ENCODE measurements around the gene ADORA1. TPM values are rescaled to one million over a fixed set of nuclear protein-coding genes. Genes with fewer than 3 reads are reported as not detected.

The ADORA1 gene
- total and polyA plus RNA-seq, 2 donors from 2014 or later = 4.9 to 21.2 TPM

- DNase-seq (peak in 1 of 5 donors; percentile 36), FAIRE-seq (no peak)
- no peaks in the 10 kb centered on the region for H3K9me3 ChIP-seq (ENCODE audit: control insufficient read depth in 2 of 3, insufficient read depth in 1 of 3, low read length in 3 of 3)
- H3K27me3 ChIP-seq (ENCODE audit: control insufficient read depth, insufficient read depth, low read length) = no peaks in the 10 kb centered on the region
- TF ChIP-seq CTCF (IDR thresholded peaks at IDR 0.05; ENCODE audit: borderline replicate concordance, extremely low read depth, insufficient read depth) = no peak
- no peak overlapping the region for H3K4me3 ChIP-seq (ENCODE audit: low read length in 3 of 3)
- H3K4me1 ChIP-seq (ENCODE audit: control insufficient read depth in 2 of 3, insufficient read depth in 2 of 3, low read depth in 1 of 3, low read length in 3 of 3) = peaks cover 0 to 2% (median 0%) of the 10 kb centered on the region in 3 donors
- intact Hi-C loops (cut with DNase I) = no loop called here
- H3K36me3 ChIP-seq (ENCODE audit: control insufficient read depth in 2 of 3, insufficient read depth in 3 of 3, low read length in 3 of 3) = no peaks in the 10 kb centered on the region
- no peak overlapping the region for H3K9ac ChIP-seq (ENCODE audit: low read length in 3 of 3)
- no peak overlapping the region for H3K27ac ChIP-seq (ENCODE audit: low read depth in 2 of 2, low read length in 2 of 2)
Observed at GRCh38 chr1:203145321-203146041, 18.0 kb downstream of the ADORA1 start.

- no peak overlapping the region for H3K27ac ChIP-seq (ENCODE audit: low read depth in 2 of 2, low read length in 2 of 2)
- DNase-seq (peak in 1 of 5 donors; percentile 36), FAIRE-seq (no peak)
- no peaks in the 10 kb centered on the region for H3K36me3 ChIP-seq (ENCODE audit: control insufficient read depth in 2 of 3, insufficient read depth in 3 of 3, low read length in 3 of 3)
- H3K4me1 ChIP-seq (ENCODE audit: control insufficient read depth in 2 of 3, insufficient read depth in 2 of 3, low read depth in 1 of 3, low read length in 3 of 3) = peaks cover 0 to 2% (median 0%) of the 10 kb centered on the region in 3 donors
- H3K9ac ChIP-seq (ENCODE audit: low read length in 3 of 3) = no peak overlapping the region
- H3K27me3 ChIP-seq (ENCODE audit: control insufficient read depth, insufficient read depth, low read length) = no peaks in the 10 kb centered on the region
- H3K4me3 ChIP-seq (ENCODE audit: low read length in 3 of 3) = no peak overlapping the region
- H3K9me3 ChIP-seq (ENCODE audit: control insufficient read depth in 2 of 3, insufficient read depth in 1 of 3, low read length in 3 of 3) = no peaks in the 10 kb centered on the region
- no peak for TF ChIP-seq CTCF (IDR thresholded peaks at IDR 0.05; ENCODE audit: borderline replicate concordance, extremely low read depth, insufficient read depth)
- intact Hi-C loops (cut with DNase I) = no loop called here
Observed at GRCh38 chr1:203146042-203146369, 18.5 kb downstream of the ADORA1 start.

- Histone ChIP-seq H3K4me3 (ENCODE audit: low read length in 3 of 3) (no peak overlapping the region), H3K9ac (ENCODE audit: low read length in 3 of 3) (no peak overlapping the region), H3K27me3 (ENCODE audit: control insufficient read depth, insufficient read depth, low read length) (no peaks in the 10 kb centered on the region), H3K36me3 (ENCODE audit: control insufficient read depth in 2 of 3, insufficient read depth in 3 of 3, low read length in 3 of 3) (no peaks in the 10 kb centered on the region), H3K4me1 (ENCODE audit: control insufficient read depth in 2 of 3, insufficient read depth in 2 of 3, low read depth in 1 of 3, low read length in 3 of 3) (peaks cover 0 to 2% (median 2%) of the 10 kb centered on the region in 3 donors), H3K9me3 (ENCODE audit: control insufficient read depth in 2 of 3, insufficient read depth in 1 of 3, low read length in 3 of 3) (no peaks in the 10 kb centered on the region), H3K27ac (ENCODE audit: low read depth in 2 of 2, low read length in 2 of 2) (no peak overlapping the region)
- intact Hi-C loops (cut with DNase I) = no loop called here
- DNase-seq = peak in 1 of 5 donors; percentile 38
- no peak for FAIRE-seq
- TF ChIP-seq CTCF (IDR thresholded peaks at IDR 0.05; ENCODE audit: borderline replicate concordance, extremely low read depth, insufficient read depth) = no peak
Observed at GRCh38 chr1:203146537-203146936, 19.0 kb downstream of the ADORA1 start.
